Lung microvascular endothelial cell (primary cell): ENCODE data around the gene ZNF333. TPM values are rescaled to one million over a fixed set of nuclear protein-coding genes. Genes with fewer than 3 reads are reported as not detected.
"Not testable (repeated sequence)": the region's sequence is repeated elsewhere in the genome, so short reads cannot be mapped to it uniquely, and the experiment has no call there.

Experiments
- DNase-seq, 2 donors: peaks; one replicate each; pipeline versions ENCODE4 v3.0.0 to v3.0.0-alpha.2; 2010; ENCODE audit warnings: low read depth in 2 of 2
- total RNA-seq: library from RNA; depleted of rRNA; stranded (reverse); fragments of >200 nt; gene quantifications from 2 replicates; pipeline ENCODE4 v1.2.1, GENCODE V29; 2014

ZNF333 gene
- total RNA-seq, 1 donor from 2014 or later: 8.7 TPM

DNA sequence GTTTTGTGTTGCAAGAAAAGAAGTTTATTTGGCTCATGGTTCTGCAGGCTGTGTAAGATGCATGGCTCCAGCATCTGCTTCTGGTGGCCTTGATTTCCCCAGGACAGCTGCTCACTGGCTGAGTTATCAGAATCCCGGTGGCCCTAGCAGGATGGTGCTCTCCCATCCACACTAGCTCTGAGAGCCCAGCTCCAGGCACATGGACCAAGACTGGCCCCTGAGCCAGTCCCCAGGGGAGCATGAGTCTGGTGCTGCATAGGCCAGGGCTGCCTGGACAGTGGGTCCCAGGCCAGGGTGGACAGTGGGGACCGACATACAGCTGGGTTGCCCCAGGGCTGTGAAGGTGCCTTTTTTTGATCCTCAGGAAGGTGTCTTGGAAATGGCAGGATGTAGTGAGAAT lies 78.2 kb downstream of the ZNF333 start:
- DNase-seq: no peak

- no peak for DNase-seq
Observed at GRCh38 chr19:14769201-14769600, 79.4 kb downstream of the ZNF333 start.

- DNase-seq: no peak
Observed at GRCh38 chr19:14770136-14770535, 80.3 kb downstream of the ZNF333 start.

DNA sequence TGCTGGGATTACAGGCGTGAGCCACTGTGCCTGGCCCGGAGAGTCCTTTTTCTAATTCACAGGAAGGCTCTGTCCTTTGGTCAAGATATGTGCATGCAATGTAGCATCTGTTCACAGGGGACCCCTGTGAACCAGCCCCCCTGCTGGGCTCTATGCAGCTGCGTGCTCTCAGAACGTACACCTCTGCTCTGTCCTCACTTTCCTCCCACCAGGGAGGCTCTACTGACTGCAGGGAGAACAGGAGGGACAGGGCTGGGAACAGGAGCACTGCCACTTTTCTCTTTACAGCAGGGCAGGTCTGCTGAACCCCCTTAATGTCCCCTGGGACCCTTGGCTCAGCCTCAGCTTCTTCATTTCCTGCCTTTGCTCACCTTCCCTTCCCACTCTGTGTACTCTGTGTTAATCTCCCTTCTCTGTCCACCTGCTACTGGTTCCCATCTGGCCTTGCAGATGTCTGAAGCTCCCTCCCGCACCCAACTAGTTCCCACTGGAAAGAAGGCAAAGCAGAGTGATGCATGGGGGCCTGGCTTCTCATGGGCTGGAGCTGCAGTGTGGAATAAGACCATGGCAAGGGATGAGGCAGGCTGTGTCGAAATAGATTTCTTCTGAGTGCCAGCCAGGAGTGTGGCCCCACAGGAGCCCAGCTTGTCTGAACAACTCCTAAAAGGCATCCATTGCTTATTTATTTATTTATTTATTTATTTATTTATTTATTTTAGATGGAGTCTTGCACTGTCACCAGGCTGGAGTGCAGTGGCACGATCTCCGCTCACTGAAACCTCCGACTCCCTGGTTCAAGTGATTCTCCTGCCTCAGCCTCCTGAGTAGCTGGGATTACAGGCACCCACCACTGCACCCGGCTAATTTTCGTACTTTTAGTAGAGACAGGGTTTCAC lies 81.3 kb downstream of the ZNF333 start:
- no peak for DNase-seq

- no peak for DNase-seq
Observed at GRCh38 chr19:14772467-14772866, 82.6 kb downstream of the ZNF333 start.

- no peak for DNase-seq
Observed at GRCh38 chr19:14772995-14773394, 83.1 kb downstream of the ZNF333 start.

DNA sequence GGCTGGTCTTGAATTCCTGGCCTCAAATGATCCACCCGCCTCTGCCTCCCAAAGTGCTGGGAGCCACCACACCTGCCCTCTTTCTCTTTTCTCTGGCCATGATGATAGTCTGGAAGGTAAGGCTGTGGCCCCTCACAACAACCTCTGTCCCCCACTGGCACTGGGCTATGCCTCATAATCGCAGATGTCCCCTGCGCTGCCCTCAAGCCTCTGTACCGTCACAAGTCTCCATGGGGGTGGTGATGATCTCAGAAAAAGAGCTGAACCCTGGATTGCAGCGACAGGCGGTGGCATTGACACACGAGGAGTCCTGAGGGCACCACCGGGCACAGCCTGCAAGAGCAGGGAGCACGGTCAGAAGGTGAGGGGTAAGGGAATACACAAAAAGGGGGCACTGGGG lies 83.9 kb downstream of the ZNF333 start:
- DNase-seq: not testable (repeated sequence)

DNA sequence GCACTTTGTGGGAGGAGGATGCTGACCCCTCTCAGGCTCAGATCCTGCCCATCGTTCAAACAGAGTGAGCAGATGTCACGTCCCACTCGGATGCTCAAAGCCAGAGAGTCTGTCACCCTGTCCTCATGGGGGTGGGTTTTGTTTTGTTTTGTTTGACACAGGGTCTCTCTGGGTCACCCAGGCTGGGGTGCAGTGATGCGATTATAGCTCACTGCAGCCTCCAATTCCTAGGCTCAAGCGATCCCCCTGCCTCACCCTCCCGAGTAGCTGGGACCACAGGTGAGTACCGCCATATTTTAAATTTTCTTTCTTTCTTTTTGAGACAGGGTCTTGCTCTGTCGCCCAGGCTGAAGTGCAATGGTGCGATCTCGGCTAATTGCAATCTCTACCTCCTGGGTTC lies 84.5 kb downstream of the ZNF333 start:
- no peak for DNase-seq

DNA sequence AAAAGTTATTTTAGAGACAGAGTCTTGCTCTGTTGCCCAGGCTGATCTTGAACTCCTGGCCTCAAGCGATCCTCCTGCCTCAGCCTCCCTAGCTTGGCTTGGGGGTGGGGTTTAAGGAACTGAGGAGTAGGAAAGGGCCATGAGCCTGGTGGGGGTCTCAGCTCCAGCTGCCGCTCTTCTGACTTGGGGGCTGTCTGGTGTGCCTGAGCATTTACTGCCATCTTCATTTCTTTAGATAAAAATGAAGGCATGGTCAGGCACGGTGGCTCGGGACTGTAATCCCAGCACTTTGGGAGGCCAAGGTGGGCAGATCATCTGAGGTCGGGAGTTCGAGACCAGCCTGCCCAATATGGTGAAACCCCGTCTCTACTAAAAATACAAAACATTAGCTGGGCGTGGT lies 85.5 kb downstream of the ZNF333 start:
- DNase-seq: not testable (repeated sequence)

DNA sequence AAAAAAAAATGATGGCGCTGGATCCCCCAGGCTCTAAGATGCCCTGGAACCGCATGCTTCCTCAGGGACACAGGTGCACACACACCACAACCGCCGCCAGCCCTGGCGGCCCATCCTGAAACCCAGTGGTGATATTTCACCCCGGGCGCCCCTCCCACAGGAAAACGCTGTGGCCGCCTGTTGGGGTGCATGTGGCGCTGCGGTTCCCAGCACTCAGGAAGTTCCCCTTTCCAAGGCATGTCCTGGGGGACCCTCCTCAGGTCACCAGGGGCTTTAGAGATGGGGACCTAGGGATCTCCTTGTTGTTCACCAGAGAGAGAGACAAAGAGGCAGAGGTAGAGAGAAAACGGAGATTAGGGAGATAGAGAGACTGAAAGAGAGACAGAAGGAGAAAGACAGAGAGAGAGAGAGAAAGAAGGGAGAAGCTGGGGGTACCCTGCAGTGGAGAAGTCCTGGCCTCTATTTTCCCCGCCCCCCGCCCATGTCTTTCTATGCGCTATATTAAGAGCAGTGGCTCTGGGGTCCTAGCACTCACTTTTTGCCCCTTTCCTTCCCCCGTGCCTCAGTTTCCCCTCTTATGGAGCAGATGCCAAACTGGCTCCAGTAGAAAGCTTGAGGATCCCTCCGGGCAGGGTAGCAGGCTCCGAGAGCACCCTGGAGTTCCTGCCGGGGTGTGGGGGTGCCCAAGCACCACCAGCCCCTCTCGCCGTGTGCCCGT lies 86.2 kb downstream of the ZNF333 start:
- DNase-seq: no peak

DNA sequence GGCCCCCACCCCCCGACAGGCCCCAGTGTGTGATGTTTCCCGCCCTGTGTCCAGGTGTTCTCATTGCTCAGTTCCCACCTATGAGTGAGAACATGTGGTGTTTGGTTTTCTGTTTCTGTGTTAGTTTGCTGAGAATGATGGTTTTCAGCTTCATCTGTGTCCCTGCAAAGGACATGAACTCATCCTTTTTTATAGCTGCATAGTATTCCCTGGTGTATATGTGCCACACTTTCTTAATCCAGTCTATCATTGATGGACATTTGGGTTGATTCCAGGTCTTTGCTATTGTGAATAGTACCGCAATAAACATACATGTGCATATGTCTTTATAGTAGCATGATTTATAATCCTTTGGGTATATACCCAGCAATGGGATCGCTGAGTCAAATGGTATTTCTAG lies 87.8 kb downstream of the ZNF333 start:
- not testable (repeated sequence) for DNase-seq

DNA sequence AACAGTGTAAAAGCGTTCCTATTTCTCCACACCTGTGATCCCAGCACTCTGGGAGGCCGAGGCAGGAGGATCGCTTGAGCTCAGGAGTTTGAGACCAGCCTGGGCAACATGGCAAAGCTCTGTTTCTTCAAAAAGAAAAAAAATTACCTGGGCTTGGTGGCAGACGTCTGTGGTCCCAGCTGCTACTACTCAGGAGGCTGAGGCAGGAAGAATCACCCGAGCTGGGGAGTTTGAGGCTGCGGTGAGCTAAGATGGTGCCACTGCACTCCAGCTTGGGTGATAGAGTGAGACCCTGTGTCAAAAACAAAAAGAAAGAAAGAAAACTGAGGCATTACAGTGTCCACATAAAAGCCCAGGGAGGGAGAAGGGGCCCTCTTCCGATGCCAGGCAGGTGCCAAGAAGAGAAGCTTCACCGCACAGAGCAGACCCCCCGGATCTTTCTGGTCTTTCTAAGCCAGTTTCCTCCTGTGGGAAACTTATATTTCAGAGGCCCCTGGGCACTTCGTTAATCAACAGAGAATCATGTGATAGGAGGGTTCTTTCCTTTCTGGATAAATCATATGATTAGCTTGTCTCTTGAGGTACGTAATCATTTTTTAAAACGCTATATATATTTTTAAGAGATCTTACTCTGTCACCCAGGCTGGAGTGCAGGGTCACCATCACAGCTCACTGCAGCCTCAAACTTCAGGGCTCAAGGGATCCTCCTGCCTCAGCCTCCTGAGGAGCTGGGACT lies 88.4 kb downstream of the ZNF333 start, which contains the start of gene ADGRE2:
ADGRE2 (minus strand) TSS at position 451 of the 736 bp plus-strand sequence. CDS start 1,804 bp downstream, outside the sequence.
- not testable (repeated sequence) for DNase-seq

GRCh38 chr19:14779151-14779550 lies 89.3 kb downstream of the ZNF333 start:
- DNase-seq: no peak

DNA sequence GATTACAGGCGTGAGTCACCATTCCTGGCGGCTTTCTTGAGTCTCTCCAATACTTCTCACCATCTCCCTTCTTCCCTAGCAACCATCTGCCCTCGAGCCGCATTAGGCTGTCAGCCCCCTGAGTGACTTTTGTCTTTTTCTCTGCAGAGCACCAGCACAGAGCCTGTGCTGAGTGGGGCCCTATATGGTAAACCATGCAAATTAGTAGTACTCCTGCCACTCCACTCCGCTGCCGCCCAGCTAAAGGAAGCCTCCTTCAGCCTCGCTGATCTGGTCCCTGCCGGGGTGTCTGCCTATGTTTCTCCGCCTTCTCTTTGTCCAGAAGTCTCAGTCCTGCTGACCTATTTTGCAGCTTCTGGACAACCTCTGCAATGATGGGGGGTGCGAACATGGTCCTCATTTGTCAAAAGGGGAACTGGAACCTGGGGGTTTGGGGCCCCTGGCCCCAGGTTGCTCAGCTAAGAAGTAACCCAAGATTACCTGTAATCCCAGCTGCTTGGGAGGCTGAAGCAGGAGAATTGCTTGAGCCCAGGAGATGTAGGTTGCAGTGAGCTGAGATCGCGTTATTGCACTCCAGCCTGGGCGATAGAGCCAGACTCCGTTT lies 90.9 kb downstream of the ZNF333 start:
- not testable (repeated sequence) for DNase-seq

- DNase-seq: not testable (repeated sequence)
Observed at GRCh38 chr19:14781713-14782536, 92.1 kb downstream of the ZNF333 start.

GRCh38 chr19:14782626-14783409 lies 93.0 kb downstream of the ZNF333 start:
- DNase-seq: no peak
